ENCODE data around the gene SLC1A4. TPM values are rescaled to one million over a fixed set of nuclear protein-coding genes. Genes with fewer than 3 reads are reported as not detected.

SLC1A4 gene
- total and polyA plus RNA-seq, 4 experiments from 2014 or later, result 1.6 to 10.3 (median 5.1) TPM

GRCh38 chr2:64992990-64993389, 3.8 kb downstream of the SLC1A4 start:
- Histone ChIP-seq H3K9me3 (ENCODE audit: control insufficient read depth in 1 of 2, low read length in 2 of 2) (no peaks in the 10 kb centered on the region), H3K4me3 (ENCODE audit: low read length in 2 of 2) (no peak overlapping the region), H3K27ac (ENCODE audit: low read depth, low read length) (no peak overlapping the region), H3K36me3 (ENCODE audit: insufficient read depth, low read length) (no peaks in the 10 kb centered on the region), H3K27me3 (ENCODE audit: insufficient read depth, low read length) (no peaks in the 10 kb centered on the region), H3K4me1 (ENCODE audit: insufficient read depth, low read length) (peaks cover 28% of the 10 kb centered on the region)
- no peak for DNase-seq
- Mint-ChIP-seq H3K9me3 (no peaks in the 10 kb centered on the region), H3K27me3 (no peaks in the 10 kb centered on the region), H3K4me3 (no peak overlapping the region), H3K36me3 (peaks cover 0 to 1% of the 10 kb centered on the region in 2 donors), H3K4me1 (peaks cover 11 to 33% (median 24%) of the 10 kb centered on the region in 4 donors), H3K27ac (no peak overlapping the region)
- CTCF ChIA-PET (ENCODE audit: partially characterized antibody), result interaction anchor here (1.1 to 1.3 kb wide), 3 partner anchors 14 to 50 kb away, joined by 3 to 4 read pairs (median 3); no protein-coding TSS in a partner anchor
- intact Hi-C loops (cut with micrococcal nuclease), result no loop called here
- POLR2A ChIA-PET (ENCODE audit: partially characterized antibody), result no interaction called here

- ChIA-PET CTCF (ENCODE audit: partially characterized antibody) (interaction anchor here (0.9 kb wide), 1 partner anchor 45 kb away, joined by 5 read pairs; no protein-coding TSS in a partner anchor), POLR2A (ENCODE audit: partially characterized antibody) (no interaction called here)
- intact Hi-C loops (cut with micrococcal nuclease), result no loop called here
- Mint-ChIP-seq H3K9me3 (no peaks in the 10 kb centered on the region), H3K27me3 (no peaks in the 10 kb centered on the region), H3K36me3 (no peaks in the 10 kb centered on the region), H3K27ac (no peak overlapping the region), H3K4me3 (no peak overlapping the region), H3K4me1 (peaks cover 8 to 26% (median 19%) of the 10 kb centered on the region in 4 donors)
- Histone ChIP-seq H3K27me3 (ENCODE audit: insufficient read depth, low read length) (no peaks in the 10 kb centered on the region), H3K9me3 (ENCODE audit: control insufficient read depth in 1 of 2, low read length in 2 of 2) (no peaks in the 10 kb centered on the region), H3K4me3 (ENCODE audit: low read length in 2 of 2) (no peak overlapping the region), H3K36me3 (ENCODE audit: insufficient read depth, low read length) (no peaks in the 10 kb centered on the region), H3K27ac (ENCODE audit: low read depth, low read length) (no peak overlapping the region), H3K4me1 (ENCODE audit: insufficient read depth, low read length) (peaks cover 19% of the 10 kb centered on the region)
- DNase-seq, result no peak
Measured at GRCh38 chr2:64995041-64995440, 5.8 kb downstream of the SLC1A4 start.

GRCh38 chr2:64996871-64997307, 7.7 kb downstream of the SLC1A4 start:
- no peak overlapping the region for H3K4me3 Mint-ChIP-seq
- no peak for DNase-seq
- ChIA-PET POLR2A (ENCODE audit: partially characterized antibody) (no interaction called here), CTCF (ENCODE audit: partially characterized antibody) (interaction anchor here (1.1 kb wide), 1 partner anchor 37 kb away, joined by 5 read pairs; no protein-coding TSS in a partner anchor)
- no peaks in the 10 kb centered on the region for H3K36me3 Mint-ChIP-seq
- Histone ChIP-seq H3K9me3 (ENCODE audit: control insufficient read depth in 1 of 2, low read length in 2 of 2) (no peaks in the 10 kb centered on the region), H3K36me3 (ENCODE audit: insufficient read depth, low read length) (no peaks in the 10 kb centered on the region), H3K4me3 (ENCODE audit: low read length in 2 of 2) (no peak overlapping the region), H3K4me1 (ENCODE audit: insufficient read depth, low read length) (peaks cover 10% of the 10 kb centered on the region), H3K27ac (ENCODE audit: low read depth, low read length) (no peak overlapping the region), H3K27me3 (ENCODE audit: insufficient read depth, low read length) (no peaks in the 10 kb centered on the region)
- H3K4me1 Mint-ChIP-seq, result peaks cover 4 to 12% (median 8%) of the 10 kb centered on the region in 4 donors
- intact Hi-C loops (cut with micrococcal nuclease), result no loop called here
- H3K27ac Mint-ChIP-seq, result no peak overlapping the region
- no peaks in the 10 kb centered on the region for H3K27me3 Mint-ChIP-seq
- no peaks in the 10 kb centered on the region for H3K9me3 Mint-ChIP-seq

GRCh38 chr2:64998658-64999061, 9.5 kb downstream of the SLC1A4 start:
- Histone ChIP-seq H3K27ac (ENCODE audit: low read depth, low read length) (no peak overlapping the region), H3K9me3 (ENCODE audit: control insufficient read depth in 1 of 2, low read length in 2 of 2) (no peaks in the 10 kb centered on the region), H3K4me3 (ENCODE audit: low read length in 2 of 2) (no peak overlapping the region), H3K36me3 (ENCODE audit: insufficient read depth, low read length) (no peaks in the 10 kb centered on the region), H3K4me1 (ENCODE audit: insufficient read depth, low read length) (no peaks in the 10 kb centered on the region), H3K27me3 (ENCODE audit: insufficient read depth, low read length) (no peaks in the 10 kb centered on the region)
- no peaks in the 10 kb centered on the region for H3K9me3 Mint-ChIP-seq
- intact Hi-C loops (cut with micrococcal nuclease), result no loop called here
- H3K4me3 Mint-ChIP-seq, result no peak overlapping the region
- ChIA-PET CTCF (ENCODE audit: partially characterized antibody) (interaction anchor here (1.2 to 1.6 kb wide), 2 partner anchors 10 to 1137 kb away, joined by 3 to 4 read pairs; no protein-coding TSS in a partner anchor), POLR2A (ENCODE audit: partially characterized antibody) (no interaction called here)
- no peak overlapping the region for H3K27ac Mint-ChIP-seq
- H3K36me3 Mint-ChIP-seq, result peaks cover 0 to 1% of the 10 kb centered on the region in 2 donors
- H3K27me3 Mint-ChIP-seq, result no peaks in the 10 kb centered on the region
- DNase-seq, result no peak
- H3K4me1 Mint-ChIP-seq, result peaks cover 0 to 6% (median under 1%) of the 10 kb centered on the region in 4 donors

- H3K4me1 ChIP-seq (ENCODE audit: insufficient read depth, low read length), result no peaks in the 10 kb centered on the region
- H3K4me3 ChIP-seq (ENCODE audit: low read length in 2 of 2), result no peak overlapping the region
- H3K36me3 ChIP-seq (ENCODE audit: insufficient read depth, low read length), result no peaks in the 10 kb centered on the region
- no peak for DNase-seq
- intact Hi-C loops (cut with micrococcal nuclease), result no loop called here
- peaks cover 0 to 4% (median 0%) of the 10 kb centered on the region in 4 donors for H3K4me1 Mint-ChIP-seq
- CTCF ChIA-PET (ENCODE audit: partially characterized antibody), result interaction anchor here (1.2 to 1.6 kb wide), 2 partner anchors 11 to 1138 kb away, joined by 3 to 4 read pairs; no protein-coding TSS in a partner anchor
- no peak overlapping the region for H3K4me3 Mint-ChIP-seq
- H3K27ac Mint-ChIP-seq, result peak overlapping the region in 1 of 7 donors; percentile 6
- no peak overlapping the region for H3K27ac ChIP-seq (ENCODE audit: low read depth, low read length)
- H3K9me3 Mint-ChIP-seq, result no peaks in the 10 kb centered on the region
- peaks cover 0 to 1% of the 10 kb centered on the region in 2 donors for H3K36me3 Mint-ChIP-seq
- H3K27me3 Mint-ChIP-seq, result no peaks in the 10 kb centered on the region
- no peaks in the 10 kb centered on the region for H3K9me3 ChIP-seq (ENCODE audit: control insufficient read depth in 1 of 2, low read length in 2 of 2)
- POLR2A ChIA-PET (ENCODE audit: partially characterized antibody), result interaction anchor here (1.1 to 1.2 kb wide), 2 partner anchors 10 to 11 kb away, joined by 3 to 4 read pairs; partner anchors contain the start of gene SLC1A4
- no peaks in the 10 kb centered on the region for H3K27me3 ChIP-seq (ENCODE audit: insufficient read depth, low read length)
Measured at GRCh38 chr2:64999754-65000153, 10.6 kb downstream of the SLC1A4 start.

GRCh38 chr2:65000644-65001043, 11.4 kb downstream of the SLC1A4 start:
- Mint-ChIP-seq H3K27me3 (no peaks in the 10 kb centered on the region), H3K27ac (no peak overlapping the region), H3K9me3 (no peaks in the 10 kb centered on the region), H3K4me1 (peaks cover 0 to 4% (median 0%) of the 10 kb centered on the region in 4 donors), H3K36me3 (peaks cover 0 to 1% of the 10 kb centered on the region in 2 donors), H3K4me3 (no peak overlapping the region)
- Histone ChIP-seq H3K27ac (ENCODE audit: low read depth, low read length) (no peak overlapping the region), H3K4me3 (ENCODE audit: low read length in 2 of 2) (no peak overlapping the region), H3K36me3 (ENCODE audit: insufficient read depth, low read length) (no peaks in the 10 kb centered on the region), H3K9me3 (ENCODE audit: control insufficient read depth in 1 of 2, low read length in 2 of 2) (no peaks in the 10 kb centered on the region), H3K27me3 (ENCODE audit: insufficient read depth, low read length) (no peaks in the 10 kb centered on the region), H3K4me1 (ENCODE audit: insufficient read depth, low read length) (no peaks in the 10 kb centered on the region)
- ChIA-PET POLR2A (ENCODE audit: partially characterized antibody) (no interaction called here), CTCF (ENCODE audit: partially characterized antibody) (no interaction called here)
- DNase-seq, result no peak
- intact Hi-C loops (cut with micrococcal nuclease), result no loop called here

GRCh38 chr2:65003037-65003436, 13.8 kb downstream of the SLC1A4 start:
- no peaks in the 10 kb centered on the region for H3K9me3 ChIP-seq (ENCODE audit: control insufficient read depth in 1 of 2, low read length in 2 of 2)
- DNase-seq, result no peak
- ChIA-PET POLR2A (ENCODE audit: partially characterized antibody) (no interaction called here), CTCF (ENCODE audit: partially characterized antibody) (no interaction called here)
- H3K4me3 ChIP-seq (ENCODE audit: low read length in 2 of 2), result no peak overlapping the region
- H3K36me3 ChIP-seq (ENCODE audit: insufficient read depth, low read length), result no peaks in the 10 kb centered on the region
- H3K27me3 ChIP-seq (ENCODE audit: insufficient read depth, low read length), result no peaks in the 10 kb centered on the region
- peaks cover 0 to 3% (median 0%) of the 10 kb centered on the region in 4 donors for H3K4me1 Mint-ChIP-seq
- H3K27ac Mint-ChIP-seq, result peak overlapping the region in 1 of 7 donors; percentile 60
- H3K27ac ChIP-seq (ENCODE audit: low read depth, low read length), result no peak overlapping the region
- intact Hi-C loops (cut with micrococcal nuclease), result no loop called here
- H3K36me3 Mint-ChIP-seq, result peaks cover 0 to 3% of the 10 kb centered on the region in 2 donors
- no peaks in the 10 kb centered on the region for H3K4me1 ChIP-seq (ENCODE audit: insufficient read depth, low read length)
- no peak overlapping the region for H3K4me3 Mint-ChIP-seq
- H3K9me3 Mint-ChIP-seq, result no peaks in the 10 kb centered on the region
- no peaks in the 10 kb centered on the region for H3K27me3 Mint-ChIP-seq

All from CD4-positive, alpha-beta memory T cell (primary cell).